SK-N-SH (cell line): ENCODE results near the gene SMYD2. TPM values are rescaled to one million over a fixed set of nuclear protein-coding genes. Genes with fewer than 3 reads are reported as not detected.
A peak's percentile ranks its signal among the peaks of the same experiment; 100 is the strongest.

Experiments used
- CTCF ChIA-PET: fragments of 300-600, 350-600 bp; formaldehyde crosslinking; extraction: SDS; loops from one replicate; lab custom pipeline; 2021; lab: Yijun Ruan, JAX
- POLR2A ChIA-PET: fragments of 350-600 bp; sonication (Branson Sonifier 250); formaldehyde crosslinking; extraction: SDS; loops from one replicate; lab custom pipeline; 2020; ENCODE audit warnings: antibody characterized with exemption, inconsistent platforms; lab: Yijun Ruan, JAX
- DNase-seq: peaks from one replicate; pipeline ENCODE4 v3.0.0; 2012
- H2AFZ ChIP-seq: fragments of 200-600 bp; sonication (generic); 2 replicates; pipeline ENCODE4 v1.8.1; 2016; ENCODE audit warnings: antibody characterized with exemption, mild to moderate bottlenecking, low read depth
- H3F3A ChIP-seq: fragments of 200-600 bp; sonication (generic); replicated peaks from 2 replicates; pipeline ENCODE3; 2016; ENCODE audit warnings: antibody characterized with exemption, mild to moderate bottlenecking; ENCODE audit not compliant: insufficient read depth
- H3K27ac ChIP-seq, 2 experiments: fragments of 200-500 bp in 1 of 2; fragments of 200-600 bp in 1 of 2; sonication (Bioruptor generic) in 1 of 2; sonication (generic), shearing (Covaris generic) in 1 of 2; 2 replicates each; pipeline versions ENCODE4 v1.5.1 to v1.6.1; 2014 to 2016; ENCODE audit warnings: low read depth in 2 of 2, inconsistent platforms in 1 of 2, low read length in 1 of 2, mild to moderate bottlenecking in 1 of 2, mixed read lengths in 1 of 2
- H3K27me3 ChIP-seq: fragments of 200-600 bp; sonication (generic), shearing (Covaris generic); 2 replicates; pipeline ENCODE4 v1.6.1; 2016; ENCODE audit warnings: mixed run types; ENCODE audit not compliant: insufficient read depth
- H3K36me3 ChIP-seq, 2 experiments: fragments of 200-500 bp in 1 of 2; fragments of 200-600 bp in 1 of 2; sonication (Bioruptor generic) in 1 of 2; sonication (generic) in 1 of 2; replicated peaks in 1 of 2; 2 replicates each; pipeline versions ENCODE3 to v1.5.1; 2014 to 2016; ENCODE audit warnings: low read length in 1 of 2, mild to moderate bottlenecking in 1 of 2; ENCODE audit not compliant: insufficient read depth in 2 of 2, control insufficient read depth in 1 of 2
- H3K4me1 ChIP-seq, 2 experiments: fragments of 200-500 bp in 1 of 2; fragments of 200-600 bp in 1 of 2; sonication (Bioruptor generic) in 1 of 2; sonication (generic), shearing (Covaris generic) in 1 of 2; 2 replicates each; pipeline versions ENCODE4 v1.5.1 to v1.6.1; 2014 to 2016; ENCODE audit warnings: low read depth in 1 of 2, low read length in 1 of 2, mixed run types in 1 of 2; ENCODE audit not compliant: insufficient read depth in 2 of 2, control insufficient read depth in 1 of 2
- H3K4me2 ChIP-seq: fragments of 200-600 bp; sonication (generic), shearing (Covaris generic); 2 replicates; pipeline ENCODE4 v1.6.1; 2017; ENCODE audit warnings: mixed run types
- H3K4me3 ChIP-seq, 2 experiments: fragments of 200-500 bp in 1 of 2; fragments of 200-600 bp in 1 of 2; sonication (Bioruptor generic) in 1 of 2; sonication (generic), shearing (Covaris generic) in 1 of 2; 2 replicates each; pipeline versions ENCODE4 v1.5.1 to v1.8.1; 2014 to 2016; ENCODE audit warnings: low read depth in 2 of 2, inconsistent platforms in 1 of 2, low read length in 1 of 2, mild to moderate bottlenecking in 1 of 2, mixed read lengths in 1 of 2, moderate library complexity in 1 of 2
- H3K79me2 ChIP-seq: fragments of 200-600 bp; sonication (generic); 2 replicates; pipeline ENCODE4 v1.8.1; 2017; ENCODE audit warnings: mild to moderate bottlenecking; ENCODE audit not compliant: insufficient read depth
- H3K9ac ChIP-seq: fragments of 200-600 bp; sonication (generic); 2 replicates; pipeline ENCODE4 v1.6.1; 2017; ENCODE audit warnings: mixed run types
- H3K9me2 ChIP-seq: fragments of 200-600 bp; sonication (generic); 2 replicates; pipeline ENCODE4 v1.6.1; 2017; ENCODE audit warnings: mixed run types
- H3K9me3 ChIP-seq: fragments of 200-600 bp; sonication (generic); 2 replicates; pipeline ENCODE4 v1.6.1; 2017; ENCODE audit warnings: mixed run types, mild to moderate bottlenecking, moderate library complexity
- H4K20me1 ChIP-seq: fragments of 200-600 bp; sonication (generic); 2 replicates; pipeline ENCODE4 v1.6.1; 2017; ENCODE audit warnings: mild to moderate bottlenecking, mixed run types; ENCODE audit not compliant: insufficient read depth
- CHD2 ChIP-seq: fragments of 150-350 bp; IDR thresholded peaks from 2 replicates; pipeline ENCODE4 v1.6.1; 2018; ENCODE audit warnings: low read length; ENCODE audit not compliant: partially characterized antibody
- EP300 ChIP-seq, 2 experiments: IDR thresholded peaks; 2 replicates each; pipeline versions ENCODE4 v1.4.0 to v1.6.1; 2012; ENCODE audit warnings: borderline replicate concordance in 1 of 2, low read depth in 1 of 2, low read length in 1 of 2
- GABPA ChIP-seq: IDR thresholded peaks from 2 replicates; pipeline ENCODE4 v1.4.0; 2012; ENCODE audit warnings: low read depth, mild to moderate bottlenecking
- GATA2 ChIP-seq: sonication (generic); formaldehyde crosslinking; IDR thresholded peaks from 2 replicates; pipeline ENCODE4 v1.5.0; 2020; ENCODE audit warnings: mild to moderate bottlenecking, missing genetic modification reagents
- MXI1 ChIP-seq: IDR thresholded peaks from 2 replicates; pipeline ENCODE4 v1.6.1; 2012; ENCODE audit warnings: mild to moderate bottlenecking, low read depth, low read length, improper control_type of control experiment
- NFIC ChIP-seq: IDR thresholded peaks from 2 replicates; pipeline ENCODE4 v1.4.0; 2012; ENCODE audit warnings: borderline replicate concordance
- POLR2AphosphoS5 ChIP-seq: IDR thresholded peaks from 2 replicates; pipeline ENCODE4 v1.6.1; 2012; ENCODE audit warnings: low read depth, low read length
- RAD21 ChIP-seq: IDR thresholded peaks from 2 replicates; pipeline ENCODE4 v1.6.1; 2012; ENCODE audit warnings: mild to moderate bottlenecking, low read length
- RCOR1 ChIP-seq: fragments of 150-350 bp; IDR thresholded peaks from 2 replicates; pipeline ENCODE4 v1.6.1; 2017; ENCODE audit warnings: antibody characterized with exemption, low read length
- SMC3 ChIP-seq: IDR thresholded peaks from 2 replicates; pipeline ENCODE4 v1.6.1; 2012; ENCODE audit warnings: low read depth, low read length, improper control_type of control experiment
- YY1 ChIP-seq: IDR thresholded peaks from 2 replicates; pipeline ENCODE4 v1.4.0; 2012; ENCODE audit warnings: low read depth, mild to moderate bottlenecking
- WGBS: methylation state at CpG from one replicate; pipeline ENCODE4 v1.1.6; 2017; ENCODE audit warnings: low lambda C conversion rate; 5-methylcytosine and 5-hydroxymethylcytosine counted together
- polyA plus RNA-seq, 3 experiments: library from polyadenylated mRNA; depleted of rRNA; stranded (reverse); fragments of >200 nt; gene quantifications; 2 replicates each; pipeline ENCODE4 v1.2.3, GENCODE V29; 2012
- TF ChIP-seq, protein P1 (sequence below): fragments of 150-350 bp; IDR thresholded peaks from 2 replicates; pipeline ENCODE4 v1.6.1; 2016; ENCODE audit warnings: mild to moderate bottlenecking, low read depth, low read length
- TF ChIP-seq, protein P2 (sequence below): fragments of 200-600 bp; sonication (generic); IDR thresholded peaks from 2 replicates; pipeline ENCODE4 v1.6.1; 2017; ENCODE audit warnings: antibody characterized with exemption, mild to moderate bottlenecking, moderate library complexity
- TF ChIP-seq, protein P3 (sequence below): IDR thresholded peaks from 2 replicates; pipeline ENCODE4 v1.4.0; 2012; ENCODE audit warnings: low read depth, borderline replicate concordance
- TF ChIP-seq, protein P4 (sequence below): IDR thresholded peaks from 2 replicates; pipeline ENCODE4 v1.4.0; 2012; ENCODE audit warnings: low read depth, borderline replicate concordance

The SMYD2 gene
- polyA plus RNA-seq, 1 of the 3 experiments (the other 2 are of a cell fraction), result 23.1 TPM

DNA sequence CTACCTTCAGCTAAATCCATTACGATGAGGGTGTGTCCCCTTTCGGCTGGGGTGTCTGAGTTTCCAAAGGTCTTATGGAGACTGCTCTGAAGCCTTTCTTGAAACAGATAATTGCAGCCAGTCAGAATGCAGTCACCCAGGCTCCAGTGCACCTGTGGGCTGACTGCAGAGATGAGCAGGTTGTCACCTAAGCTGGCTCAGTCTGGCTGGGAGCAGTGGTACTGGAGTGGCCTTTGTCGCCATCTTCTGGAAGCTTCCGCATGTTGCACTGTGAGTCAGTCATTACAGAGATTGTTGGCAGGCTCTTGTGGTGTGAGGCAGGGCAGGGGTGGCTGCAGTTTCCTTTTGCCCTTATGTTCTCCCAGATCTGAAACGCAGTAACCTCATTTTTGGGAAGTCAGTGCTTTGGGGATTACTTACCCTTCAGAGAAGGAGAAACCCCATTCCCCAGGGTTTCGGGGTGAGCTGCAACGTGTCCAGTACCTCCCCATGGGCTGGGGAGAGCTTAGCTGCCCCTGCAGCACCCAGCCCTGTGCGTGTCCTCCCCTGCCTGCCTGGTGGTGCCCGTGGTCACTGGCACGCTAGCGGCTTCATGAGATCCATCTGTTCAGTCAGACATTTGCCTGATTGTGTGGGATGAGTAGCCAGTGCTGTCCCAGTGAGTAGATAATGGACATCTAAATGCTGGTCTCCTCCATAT lies 48.0 kb downstream of the SMYD2 start:
- peak; percentile 78 for DNase-seq
- ChIA-PET POLR2A (interaction anchor here (1.2 to 1.5 kb wide), 2 partner anchors 11 to 67 kb away, joined by 3 to 6 read pairs; no protein-coding TSS in a partner anchor), CTCF (interaction anchor here (0.5 to 13.9 kb wide), 64 partner anchors 9 to 1205 kb away, joined by 3 to 393 read pairs (median 4); partner anchors contain the start of gene SMYD2)
- H3K4me2 ChIP-seq, result no peak overlapping the region
- H3K79me2 ChIP-seq, result no peaks in the 10 kb centered on the region
- no peak overlapping the region for H2AFZ ChIP-seq
- no peaks in the 10 kb centered on the region for H3K27me3 ChIP-seq
- H3K27ac ChIP-seq, result no peak overlapping the region
- H3K9ac ChIP-seq, result no peak overlapping the region
- H4K20me1 ChIP-seq, result no peaks in the 10 kb centered on the region
- H3K4me3 ChIP-seq, result no peak overlapping the region; a peak in 1 of 4 replicates
- H3K4me1 ChIP-seq, result peaks cover 0 to 7% of the 10 kb centered on the region in 2 experiments; a peak in 1 of 4 replicates
- 46% methylated on average over 4 of the region's 11 CpGs for WGBS
- H3K9me3 ChIP-seq, result no peaks in the 10 kb centered on the region
- no peaks in the 10 kb centered on the region for H3F3A ChIP-seq
- H3K36me3 ChIP-seq, result peaks cover 0 to 29% of the 10 kb centered on the region in 2 experiments
- TF ChIP-seq, protein P1, sequence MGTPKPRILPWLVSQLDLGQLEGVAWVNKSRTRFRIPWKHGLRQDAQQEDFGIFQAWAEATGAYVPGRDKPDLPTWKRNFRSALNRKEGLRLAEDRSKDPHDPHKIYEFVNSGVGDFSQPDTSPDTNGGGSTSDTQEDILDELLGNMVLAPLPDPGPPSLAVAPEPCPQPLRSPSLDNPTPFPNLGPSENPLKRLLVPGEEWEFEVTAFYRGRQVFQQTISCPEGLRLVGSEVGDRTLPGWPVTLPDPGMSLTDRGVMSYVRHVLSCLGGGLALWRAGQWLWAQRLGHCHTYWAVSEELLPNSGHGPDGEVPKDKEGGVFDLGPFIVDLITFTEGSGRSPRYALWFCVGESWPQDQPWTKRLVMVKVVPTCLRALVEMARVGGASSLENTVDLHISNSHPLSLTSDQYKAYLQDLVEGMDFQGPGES, result no peak
- TF ChIP-seq SMC3 (peak; percentile 97), RAD21 (peak; percentile 97), RCOR1 (peak; percentile 41; the same call in 1 of the 2 replicates), CHD2 (peak; percentile 30), NFIC (no peak), YY1 (no peak)
- TF ChIP-seq, protein P2, sequence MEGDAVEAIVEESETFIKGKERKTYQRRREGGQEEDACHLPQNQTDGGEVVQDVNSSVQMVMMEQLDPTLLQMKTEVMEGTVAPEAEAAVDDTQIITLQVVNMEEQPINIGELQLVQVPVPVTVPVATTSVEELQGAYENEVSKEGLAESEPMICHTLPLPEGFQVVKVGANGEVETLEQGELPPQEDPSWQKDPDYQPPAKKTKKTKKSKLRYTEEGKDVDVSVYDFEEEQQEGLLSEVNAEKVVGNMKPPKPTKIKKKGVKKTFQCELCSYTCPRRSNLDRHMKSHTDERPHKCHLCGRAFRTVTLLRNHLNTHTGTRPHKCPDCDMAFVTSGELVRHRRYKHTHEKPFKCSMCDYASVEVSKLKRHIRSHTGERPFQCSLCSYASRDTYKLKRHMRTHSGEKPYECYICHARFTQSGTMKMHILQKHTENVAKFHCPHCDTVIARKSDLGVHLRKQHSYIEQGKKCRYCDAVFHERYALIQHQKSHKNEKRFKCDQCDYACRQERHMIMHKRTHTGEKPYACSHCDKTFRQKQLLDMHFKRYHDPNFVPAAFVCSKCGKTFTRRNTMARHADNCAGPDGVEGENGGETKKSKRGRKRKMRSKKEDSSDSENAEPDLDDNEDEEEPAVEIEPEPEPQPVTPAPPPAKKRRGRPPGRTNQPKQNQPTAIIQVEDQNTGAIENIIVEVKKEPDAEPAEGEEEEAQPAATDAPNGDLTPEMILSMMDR, result peak; percentile 92
- TF ChIP-seq, all 33 proteins: peak for 5
- H3K9me2 ChIP-seq, result no peaks in the 10 kb centered on the region

DNA sequence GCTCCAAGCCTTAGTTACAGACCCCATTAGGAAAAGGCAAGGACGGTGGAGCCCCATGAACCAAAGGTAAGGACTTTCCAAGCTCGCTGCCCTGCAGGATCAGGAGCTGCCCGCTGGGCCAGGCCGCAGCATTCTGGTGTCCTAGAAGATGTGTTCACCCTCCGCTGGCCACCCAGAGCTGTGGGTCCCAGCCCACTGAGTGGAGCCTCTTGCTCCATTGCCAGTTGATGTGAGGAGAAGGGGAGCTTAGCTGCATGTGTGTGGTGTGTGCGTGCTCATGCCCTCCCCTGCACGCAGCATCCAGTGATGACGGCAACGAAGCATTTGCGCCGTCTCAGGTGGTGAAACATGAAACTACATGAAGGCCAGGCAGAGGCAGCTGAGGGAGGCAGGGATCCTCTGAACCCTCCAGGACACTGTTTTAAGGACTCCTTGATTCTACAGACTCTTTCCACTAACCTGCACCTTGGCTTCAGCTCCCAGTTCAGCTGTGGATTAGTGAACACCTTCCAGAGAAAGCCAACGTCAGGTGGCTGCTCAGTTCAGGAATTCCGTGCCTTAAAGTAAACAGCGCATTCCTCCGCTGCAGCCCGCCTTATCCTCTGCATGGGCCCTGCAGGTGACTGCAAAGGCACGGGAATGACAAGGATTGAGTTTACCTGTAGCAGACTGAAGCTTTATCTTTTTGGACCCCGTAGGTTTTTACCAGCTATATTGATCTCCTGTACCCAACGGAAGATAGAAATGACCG lies 48.7 kb downstream of the SMYD2 start:
- Histone ChIP-seq H3K9ac (no peak overlapping the region), H3K27ac (no peak overlapping the region), H3K79me2 (no peaks in the 10 kb centered on the region)
- TF ChIP-seq YY1, result no peak
- TF ChIP-seq, protein P3, sequence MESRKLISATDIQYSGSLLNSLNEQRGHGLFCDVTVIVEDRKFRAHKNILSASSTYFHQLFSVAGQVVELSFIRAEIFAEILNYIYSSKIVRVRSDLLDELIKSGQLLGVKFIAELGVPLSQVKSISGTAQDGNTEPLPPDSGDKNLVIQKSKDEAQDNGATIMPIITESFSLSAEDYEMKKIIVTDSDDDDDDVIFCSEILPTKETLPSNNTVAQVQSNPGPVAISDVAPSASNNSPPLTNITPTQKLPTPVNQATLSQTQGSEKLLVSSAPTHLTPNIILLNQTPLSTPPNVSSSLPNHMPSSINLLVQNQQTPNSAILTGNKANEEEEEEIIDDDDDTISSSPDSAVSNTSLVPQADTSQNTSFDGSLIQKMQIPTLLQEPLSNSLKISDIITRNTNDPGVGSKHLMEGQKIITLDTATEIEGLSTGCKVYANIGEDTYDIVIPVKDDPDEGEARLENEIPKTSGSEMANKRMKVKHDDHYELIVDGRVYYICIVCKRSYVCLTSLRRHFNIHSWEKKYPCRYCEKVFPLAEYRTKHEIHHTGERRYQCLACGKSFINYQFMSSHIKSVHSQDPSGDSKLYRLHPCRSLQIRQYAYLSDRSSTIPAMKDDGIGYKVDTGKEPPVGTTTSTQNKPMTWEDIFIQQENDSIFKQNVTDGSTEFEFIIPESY, result no peak
- TF ChIP-seq SMC3, result no peak
- no peak for TF ChIP-seq CHD2
- no peak for TF ChIP-seq POLR2AphosphoS5
- no peak for TF ChIP-seq EP300 (IDR thresholded peaks at IDR 0.05; ENCODE audit: borderline replicate concordance in 1 of 2, low read depth in 1 of 2, low read length in 1 of 2)
- TF ChIP-seq GATA2 (CRISPR knock-in tag), result no peak
- TF ChIP-seq, protein P4, sequence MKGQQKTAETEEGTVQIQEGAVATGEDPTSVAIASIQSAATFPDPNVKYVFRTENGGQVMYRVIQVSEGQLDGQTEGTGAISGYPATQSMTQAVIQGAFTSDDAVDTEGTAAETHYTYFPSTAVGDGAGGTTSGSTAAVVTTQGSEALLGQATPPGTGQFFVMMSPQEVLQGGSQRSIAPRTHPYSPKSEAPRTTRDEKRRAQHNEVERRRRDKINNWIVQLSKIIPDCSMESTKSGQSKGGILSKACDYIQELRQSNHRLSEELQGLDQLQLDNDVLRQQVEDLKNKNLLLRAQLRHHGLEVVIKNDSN, result no peak
- no peak for TF ChIP-seq GABPA
- TF ChIP-seq MXI1, result no peak
- TF ChIP-seq, all 33 proteins: peak for 0
- H3K9me2 ChIP-seq, result no peaks in the 10 kb centered on the region
- 90% methylated on average over 16 of the region's 20 CpGs for WGBS
- H2AFZ ChIP-seq, result no peak overlapping the region
- H3K9me3 ChIP-seq, result no peaks in the 10 kb centered on the region
- ChIA-PET CTCF (interaction anchor here (0.6 to 13.9 kb wide), 50 partner anchors 9 to 1206 kb away, joined by 3 to 393 read pairs (median 4); partner anchors contain the start of gene SMYD2), POLR2A (interaction anchor here (1.5 kb wide), 1 partner anchor 12 kb away, joined by 3 read pairs; no protein-coding TSS in a partner anchor)
- no peak overlapping the region for H3K4me3 ChIP-seq
- H3K4me2 ChIP-seq, result no peak overlapping the region
- H3K27me3 ChIP-seq, result no peaks in the 10 kb centered on the region
- no peaks in the 10 kb centered on the region for H4K20me1 ChIP-seq
- peaks cover 0 to 7% of the 10 kb centered on the region in 2 experiments; a peak in 1 of 4 replicates for H3K4me1 ChIP-seq
- H3K36me3 ChIP-seq, result peaks cover 0 to 29% of the 10 kb centered on the region in 2 experiments
- DNase-seq, result no peak
- H3F3A ChIP-seq, result no peaks in the 10 kb centered on the region
